Mesendoderm (in vitro differentiated cells): ENCODE results near the gene WIPF3.

ENCODE experiments used
- DNase-seq: peaks from one replicate; pipeline ENCODE4 v3.0.0; 2013
- H2AK5ac ChIP-seq: 2 replicates; pipeline ENCODE4 v1.6.1; 2013; ENCODE audit warnings: low read length, inconsistent platforms
- H2BK120ac ChIP-seq: 2 replicates; pipeline ENCODE4 v1.6.1; 2013; ENCODE audit warnings: low read depth, mild to moderate bottlenecking, low read length, moderate library complexity, mixed read lengths
- H2BK15ac ChIP-seq: replicated peaks from 2 replicates; pipeline ENCODE4 v1.6.1; 2013; ENCODE audit warnings: low read depth, mild to moderate bottlenecking, moderate library complexity
- H2BK5ac ChIP-seq: 2 replicates; pipeline ENCODE4 v1.6.1; 2013; ENCODE audit warnings: low read length, inconsistent platforms
- H3K18ac ChIP-seq: 2 replicates; pipeline ENCODE4 v1.6.1; 2013; ENCODE audit warnings: mild to moderate bottlenecking, low read length, mixed read lengths
- H3K23ac ChIP-seq: one replicate; pipeline ENCODE4 v1.6.1; 2013; ENCODE audit warnings: low read length
- H3K27ac ChIP-seq: 2 replicates; pipeline ENCODE4 v1.5.1; 2013; ENCODE audit warnings: low read depth, mild to moderate bottlenecking, inconsistent platforms, low read length, moderate library complexity
- H3K27me3 ChIP-seq: 2 replicates; pipeline ENCODE4 v1.6.1; 2013; ENCODE audit warnings: low read length, control low read depth, mild to moderate bottlenecking, inconsistent platforms; ENCODE audit not compliant: insufficient read depth, poor library complexity
- H3K36me3 ChIP-seq: 2 replicates; pipeline ENCODE4 v1.6.1; 2013; ENCODE audit warnings: low read length, inconsistent platforms; ENCODE audit not compliant: control insufficient read depth, insufficient read depth
- H3K4ac ChIP-seq: one replicate; pipeline ENCODE4 v1.6.1; 2013; ENCODE audit warnings: low read depth, mild to moderate bottlenecking, low read length, moderate library complexity
- H3K4me1 ChIP-seq: 2 replicates; pipeline ENCODE4 v1.6.1; 2013; ENCODE audit warnings: low read depth, low read length, inconsistent platforms; ENCODE audit not compliant: control insufficient read depth
- H3K4me2 ChIP-seq: 2 replicates; pipeline ENCODE4 v1.6.1; 2013; ENCODE audit warnings: low read length
- H3K4me3 ChIP-seq: 2 replicates; pipeline ENCODE4 v1.5.1; 2013; ENCODE audit warnings: mild to moderate bottlenecking, low read length
- H3K56ac ChIP-seq: one replicate; pipeline ENCODE4 v1.6.1; 2013; ENCODE audit warnings: low read length
- H3K79me1 ChIP-seq: 2 replicates; pipeline ENCODE4 v1.6.1; 2013; ENCODE audit warnings: low read length, inconsistent platforms
- H3K79me2 ChIP-seq: 2 replicates; pipeline ENCODE4 v1.6.1; 2013; ENCODE audit warnings: mild to moderate bottlenecking, low read length; ENCODE audit not compliant: control insufficient read depth, insufficient read depth
- H3K9ac ChIP-seq: 2 replicates; pipeline ENCODE4 v1.6.1; 2013; ENCODE audit warnings: low read length, inconsistent platforms
- H4K5ac ChIP-seq: one replicate; pipeline ENCODE4 v1.6.1; 2013; ENCODE audit warnings: low read length
- H4K8ac ChIP-seq: one replicate; pipeline ENCODE4 v1.6.1; 2013; ENCODE audit warnings: low read depth, mild to moderate bottlenecking, control low read depth, low read length, moderate library complexity
- WGBS: extraction: QIAGEN DNeasy Blood & Tissue Kit; methylation state at CpG from one replicate; pipeline ENCODE4 v1.1.7; 2013; ENCODE audit warnings: low lambda C conversion rate, missing lambda C conversion rate; ENCODE audit not compliant: insufficient coverage; ENCODE audit errors: extremely low coverage; 5-methylcytosine and 5-hydroxymethylcytosine counted together

Gene WIPF3

DNA sequence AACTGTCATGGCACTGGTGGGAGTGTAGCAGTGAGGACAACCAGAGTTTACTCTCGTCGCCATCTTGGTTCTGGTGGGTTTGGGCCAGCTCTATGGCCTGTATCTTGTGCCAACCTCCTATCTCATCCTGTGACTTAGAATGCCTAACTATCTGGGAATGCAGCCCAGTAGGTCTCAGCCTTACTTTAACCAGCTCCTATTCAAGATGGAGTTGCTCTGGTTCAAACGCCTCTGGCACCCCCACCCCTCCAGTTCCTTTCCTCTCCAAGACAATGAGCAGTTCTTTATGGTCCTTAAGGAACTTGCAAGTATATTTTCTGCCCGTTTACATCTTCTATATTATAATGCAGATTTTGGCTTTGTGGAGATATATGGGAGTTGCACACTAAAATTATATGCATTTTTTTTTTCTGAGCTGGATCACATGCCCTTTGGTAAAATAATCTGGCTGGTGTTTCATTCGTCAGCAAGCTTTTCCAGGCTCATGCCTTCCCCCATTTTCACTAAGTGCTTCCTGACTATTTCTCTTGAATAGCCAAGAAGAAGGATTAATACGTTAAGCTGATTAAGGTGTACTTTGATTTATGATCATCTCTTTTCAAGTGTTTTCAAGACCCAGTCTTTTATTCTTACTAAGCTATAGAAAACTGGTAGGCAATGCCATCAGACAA lies 11.2 kb upstream of the WIPF3 start:
- Histone ChIP-seq H3K79me2 (no peaks in the 10 kb centered on the region), H3K18ac (no peak overlapping the region), H3K4ac (no peak overlapping the region), H2BK15ac (no peak overlapping the region), H3K9ac (no peak overlapping the region), H3K27me3 (no peaks in the 10 kb centered on the region), H3K27ac (no peak overlapping the region), H3K36me3 (no peaks in the 10 kb centered on the region), H3K4me1 (peaks cover 3% of the 10 kb centered on the region), H4K5ac (no peak overlapping the region), H3K79me1 (no peaks in the 10 kb centered on the region), H3K23ac (no peak overlapping the region), H4K8ac (no peak overlapping the region), H3K4me2 (no peak overlapping the region), H3K4me3 (no peak overlapping the region), H2BK5ac (no peak overlapping the region), H3K56ac (no peak overlapping the region), H2AK5ac (no peak overlapping the region), H2BK120ac (no peak overlapping the region)
- WGBS = no CpG with 5 or more reads among the region's 6 CpGs
- no peak for DNase-seq

DNA sequence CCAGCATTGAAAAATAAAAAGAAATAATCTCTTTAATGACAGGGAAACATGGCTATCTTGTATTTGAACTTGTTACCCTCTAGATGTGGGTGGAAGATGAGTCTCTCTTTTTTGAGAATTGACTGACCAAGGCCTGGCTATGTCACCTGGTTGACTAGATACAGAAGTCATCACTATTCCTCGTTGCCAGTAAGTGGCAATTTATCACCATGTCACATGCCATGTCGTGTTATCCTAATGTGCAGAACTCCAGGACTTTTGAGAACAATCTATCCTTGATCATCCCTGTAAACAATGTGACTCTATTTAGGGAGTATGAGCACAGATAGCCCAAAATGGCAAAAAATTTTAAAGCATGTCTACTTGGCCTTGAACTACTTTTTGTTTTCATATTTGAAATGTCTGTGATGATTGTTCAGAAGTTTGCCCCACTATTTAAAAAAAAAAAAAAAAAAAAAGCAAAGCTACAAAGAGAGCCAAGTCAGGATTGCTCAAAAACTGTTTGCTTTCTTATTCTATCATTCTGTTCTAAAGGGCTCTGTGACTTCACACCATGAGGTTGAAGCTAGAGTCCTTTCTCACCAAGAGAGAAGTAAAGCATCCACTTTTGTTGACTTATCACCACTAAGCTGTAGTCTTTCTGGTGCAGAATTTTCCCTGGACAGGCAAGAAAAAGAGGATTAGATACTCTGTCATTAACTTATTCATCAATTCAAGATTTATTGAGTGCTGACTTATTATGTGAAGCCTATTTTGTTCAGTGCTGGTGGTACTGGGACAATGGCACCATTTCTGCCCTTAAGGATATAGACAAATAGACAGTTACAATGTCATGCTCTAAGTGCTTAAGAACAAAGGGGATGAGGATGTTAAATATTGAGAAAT lies 10.4 kb upstream of the WIPF3 start:
- no peak overlapping the region for H4K8ac ChIP-seq
- peaks cover 3% of the 10 kb centered on the region for H3K4me1 ChIP-seq
- H3K79me1 ChIP-seq = no peaks in the 10 kb centered on the region
- H2BK15ac ChIP-seq = no peak overlapping the region
- no peaks in the 10 kb centered on the region for H3K36me3 ChIP-seq
- no peak overlapping the region for H3K9ac ChIP-seq
- no peak overlapping the region for H3K18ac ChIP-seq
- H3K23ac ChIP-seq = no peak overlapping the region
- H2BK120ac ChIP-seq = no peak overlapping the region
- H4K5ac ChIP-seq = no peak overlapping the region
- H2AK5ac ChIP-seq = no peak overlapping the region
- no peaks in the 10 kb centered on the region for H3K27me3 ChIP-seq
- H2BK5ac ChIP-seq = no peak overlapping the region
- H3K4me2 ChIP-seq = no peak overlapping the region
- WGBS = no CpG with 5 or more reads among the region's 2 CpGs
- H3K27ac ChIP-seq = no peak overlapping the region
- no peak overlapping the region for H3K4me3 ChIP-seq
- no peak overlapping the region for H3K56ac ChIP-seq
- no peak overlapping the region for H3K4ac ChIP-seq
- no peak for DNase-seq
- no peaks in the 10 kb centered on the region for H3K79me2 ChIP-seq

DNA sequence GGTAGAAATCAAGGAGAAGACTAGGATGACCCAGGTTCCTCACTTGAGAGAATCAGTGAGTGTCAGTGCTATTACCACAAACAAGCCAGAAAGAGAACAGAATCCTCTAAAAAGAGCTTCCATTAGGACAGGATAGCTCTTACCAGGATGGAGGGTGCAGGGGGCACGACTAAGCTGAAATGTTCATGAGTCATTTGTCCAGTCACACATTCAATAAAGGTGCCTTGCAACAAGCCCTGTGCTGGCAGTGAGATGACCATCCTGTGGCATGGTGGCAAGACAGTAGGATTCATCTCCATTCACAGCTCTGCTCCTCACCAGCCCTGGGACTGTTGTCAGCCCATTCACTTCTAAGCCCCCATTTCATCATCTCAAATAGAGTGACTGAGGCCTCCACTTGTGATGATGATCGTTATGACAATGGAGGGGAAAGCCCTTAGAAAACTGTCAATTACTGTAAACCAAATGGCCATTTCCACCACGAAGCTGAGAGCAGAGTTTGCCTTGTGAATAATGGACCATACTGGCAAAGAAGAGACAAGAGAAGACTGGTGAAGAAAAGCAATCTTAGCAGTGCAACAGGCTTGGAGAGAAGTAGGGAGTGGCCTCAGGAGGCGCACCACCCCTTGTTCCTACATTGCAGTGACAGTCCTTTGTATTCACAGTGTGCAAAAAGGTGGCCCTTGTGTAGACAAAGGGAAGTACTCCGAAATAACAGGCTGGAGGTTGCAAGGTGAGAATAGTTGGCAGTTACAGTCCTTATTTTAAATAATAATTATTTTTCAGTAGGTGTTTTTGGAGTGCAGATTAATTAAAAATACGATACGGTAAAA lies 9.0 kb upstream of the WIPF3 start:
- no peak overlapping the region for H2BK15ac ChIP-seq
- H2BK120ac ChIP-seq = no peak overlapping the region
- WGBS = no CpG with 5 or more reads among the region's 7 CpGs
- H3K9ac ChIP-seq = no peak overlapping the region
- H3K23ac ChIP-seq = no peak overlapping the region
- no peaks in the 10 kb centered on the region for H3K27me3 ChIP-seq
- no peak overlapping the region for H4K5ac ChIP-seq
- H3K27ac ChIP-seq = no peak overlapping the region
- H3K4me3 ChIP-seq = no peak overlapping the region
- H3K4me2 ChIP-seq = no peak overlapping the region
- no peaks in the 10 kb centered on the region for H3K36me3 ChIP-seq
- no peak for DNase-seq
- H4K8ac ChIP-seq = no peak overlapping the region
- no peak overlapping the region for H3K18ac ChIP-seq
- H3K4ac ChIP-seq = no peak overlapping the region
- H2AK5ac ChIP-seq = no peak overlapping the region
- no peaks in the 10 kb centered on the region for H3K79me2 ChIP-seq
- H3K4me1 ChIP-seq = peaks cover 3% of the 10 kb centered on the region
- no peaks in the 10 kb centered on the region for H3K79me1 ChIP-seq
- no peak overlapping the region for H2BK5ac ChIP-seq
- no peak overlapping the region for H3K56ac ChIP-seq

DNA sequence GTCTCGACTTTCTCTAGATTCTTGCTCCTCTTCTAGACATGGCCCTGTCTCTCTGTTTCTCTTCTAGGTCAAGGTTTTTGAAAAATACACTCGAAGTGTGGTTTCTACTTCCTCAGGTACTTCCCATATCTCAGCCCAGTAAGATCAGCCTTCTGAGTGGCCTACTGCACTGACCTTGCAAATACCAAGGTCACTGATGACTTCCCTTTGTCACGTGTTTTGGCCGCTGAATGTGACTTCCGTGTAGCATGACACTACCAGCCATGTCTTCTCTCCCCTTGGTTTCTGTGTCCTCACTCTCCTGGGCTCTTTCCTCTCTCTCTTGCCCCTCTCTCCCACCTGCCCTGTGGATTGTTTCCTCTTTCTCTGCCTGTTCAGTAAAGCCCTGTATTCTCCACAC lies 7.9 kb upstream of the WIPF3 start:
- Histone ChIP-seq H3K4me3 (no peak overlapping the region), H2AK5ac (no peak overlapping the region), H3K23ac (no peak overlapping the region), H3K4me1 (peaks cover 3% of the 10 kb centered on the region), H3K9ac (no peak overlapping the region), H2BK15ac (no peak overlapping the region), H3K79me1 (no peaks in the 10 kb centered on the region), H3K4ac (no peak overlapping the region), H4K5ac (no peak overlapping the region), H3K4me2 (no peak overlapping the region), H3K56ac (no peak overlapping the region), H4K8ac (no peak overlapping the region), H3K18ac (no peak overlapping the region), H3K36me3 (no peaks in the 10 kb centered on the region), H2BK120ac (no peak overlapping the region), H2BK5ac (no peak overlapping the region), H3K27ac (no peak overlapping the region), H3K79me2 (no peaks in the 10 kb centered on the region), H3K27me3 (no peaks in the 10 kb centered on the region)
- WGBS = no CpG with 5 or more reads among the region's 5 CpGs
- no peak for DNase-seq

DNA sequence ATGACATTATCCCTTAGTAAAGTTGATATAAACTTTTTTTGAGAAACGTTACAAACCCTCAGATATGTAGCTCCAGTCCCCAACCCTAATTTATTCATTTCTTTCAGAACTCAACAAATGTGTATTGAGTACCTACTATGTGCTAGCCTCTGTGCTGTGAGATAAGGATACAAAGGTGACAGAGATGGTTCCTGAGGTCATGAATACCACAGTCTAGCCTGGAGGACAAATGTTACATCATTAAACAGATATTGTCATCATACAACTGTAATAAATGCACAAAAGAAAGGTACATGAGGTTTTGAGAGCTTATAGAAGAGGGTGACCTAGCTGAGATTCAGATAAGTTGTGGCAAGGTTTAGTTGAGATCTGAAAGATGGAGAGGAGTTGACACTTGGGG lies 4.4 kb upstream of the WIPF3 start:
- WGBS = no CpG with 5 or more reads among the region's 1 CpG
- DNase-seq = no peak

More for the DNA sequence above, 4.4 kb upstream of the WIPF3 start:
- no peak overlapping the region for H3K56ac ChIP-seq
- no peak overlapping the region for H3K4me3 ChIP-seq
- no peak overlapping the region for H4K5ac ChIP-seq
- H4K8ac ChIP-seq = no peak overlapping the region
- H3K79me1 ChIP-seq = no peaks in the 10 kb centered on the region
- no peak overlapping the region for H3K18ac ChIP-seq
- H3K27me3 ChIP-seq = peaks cover 2% of the 10 kb centered on the region
- H3K27ac ChIP-seq = no peak overlapping the region
- H3K36me3 ChIP-seq = no peaks in the 10 kb centered on the region
- no peak overlapping the region for H3K4ac ChIP-seq
- H3K4me1 ChIP-seq = no peaks in the 10 kb centered on the region
- no peak overlapping the region for H3K9ac ChIP-seq
- H2BK5ac ChIP-seq = no peak overlapping the region
- H2BK120ac ChIP-seq = no peak overlapping the region
- H3K4me2 ChIP-seq = no peak overlapping the region
- H2BK15ac ChIP-seq = no peak overlapping the region
- H2AK5ac ChIP-seq = no peak overlapping the region
- H3K23ac ChIP-seq = no peak overlapping the region
- no peaks in the 10 kb centered on the region for H3K79me2 ChIP-seq
